Choroid plexus epithelial cell (primary cell): ENCODE data around the gene ITPK1.
A peak's percentile ranks its signal among the peaks of the same experiment; 100 is the strongest.

Source experiments
- DNase-seq: peaks from one replicate; pipeline ENCODE4 v3.0.0-alpha.2; 2010; ENCODE audit warnings: low read depth
- H3K4me3 ChIP-seq: 2 replicates; pipeline ENCODE4 v1.5.1; 2011; ENCODE audit warnings: low read depth, mild to moderate bottlenecking, control low read depth, low read length, moderate library complexity
- TF ChIP-seq, protein P1 (sequence below): conservative IDR thresholded peaks from 2 replicates; pipeline ENCODE4 v1.5.1; 2011; ENCODE audit warnings: low read depth, mild to moderate bottlenecking, control low read depth, inconsistent platforms, low read length, moderate library complexity

ITPK1 gene

DNA sequence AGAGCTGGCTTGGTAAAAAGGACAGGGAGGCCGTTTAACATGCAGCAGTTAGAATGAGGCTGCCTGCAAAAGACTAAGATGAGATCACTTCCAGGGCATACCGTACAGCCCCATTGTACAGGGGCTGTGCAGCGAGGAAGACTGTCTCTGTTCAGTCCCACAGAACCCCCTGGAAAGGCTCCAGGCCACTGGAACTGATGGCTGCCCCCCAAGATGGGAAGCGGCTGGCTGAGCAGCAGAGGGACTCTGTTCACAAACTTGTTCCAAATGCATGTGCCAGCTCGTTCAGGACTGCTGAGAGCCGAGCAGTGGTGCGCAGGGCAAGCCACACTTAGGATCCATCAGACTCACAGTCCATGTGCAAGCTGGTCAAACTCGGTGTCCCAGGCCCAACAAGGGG is 109.9 kb downstream of the ITPK1 start:
- DNase-seq: no peak

DNA sequence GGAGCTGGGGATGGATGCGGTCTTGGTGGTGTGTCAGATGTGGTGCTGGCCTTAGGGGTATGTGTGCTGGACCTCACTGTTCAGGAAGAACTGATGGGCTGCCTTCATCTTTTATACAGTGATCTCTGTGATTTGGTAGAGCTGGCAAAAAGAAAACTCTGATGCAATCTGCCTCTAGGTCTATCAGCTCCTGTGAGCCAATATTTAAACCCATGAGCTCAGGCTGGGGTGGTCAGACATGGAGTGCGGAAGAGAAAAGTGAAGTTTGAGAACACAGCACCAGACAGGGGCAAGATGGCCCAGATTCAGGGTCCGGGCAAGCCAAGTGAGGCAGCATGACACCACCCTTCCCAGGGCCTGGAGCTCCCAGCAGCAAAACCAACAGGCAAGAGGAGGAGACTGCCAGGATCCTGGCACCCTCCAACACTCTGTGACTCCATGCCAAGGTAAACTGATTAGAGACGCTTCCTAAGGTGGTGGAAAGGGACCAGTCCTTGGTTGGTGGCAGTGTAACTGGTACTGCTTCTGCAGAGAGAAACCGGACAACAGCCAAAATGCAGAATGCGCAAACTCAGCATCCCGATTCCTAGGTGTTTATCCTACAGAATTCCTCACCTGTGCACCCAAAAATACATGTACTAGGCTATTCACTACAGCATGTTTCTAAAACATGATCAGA is 110.5 kb downstream of the ITPK1 start:
- DNase-seq: no peak
- TF ChIP-seq, protein P1, sequence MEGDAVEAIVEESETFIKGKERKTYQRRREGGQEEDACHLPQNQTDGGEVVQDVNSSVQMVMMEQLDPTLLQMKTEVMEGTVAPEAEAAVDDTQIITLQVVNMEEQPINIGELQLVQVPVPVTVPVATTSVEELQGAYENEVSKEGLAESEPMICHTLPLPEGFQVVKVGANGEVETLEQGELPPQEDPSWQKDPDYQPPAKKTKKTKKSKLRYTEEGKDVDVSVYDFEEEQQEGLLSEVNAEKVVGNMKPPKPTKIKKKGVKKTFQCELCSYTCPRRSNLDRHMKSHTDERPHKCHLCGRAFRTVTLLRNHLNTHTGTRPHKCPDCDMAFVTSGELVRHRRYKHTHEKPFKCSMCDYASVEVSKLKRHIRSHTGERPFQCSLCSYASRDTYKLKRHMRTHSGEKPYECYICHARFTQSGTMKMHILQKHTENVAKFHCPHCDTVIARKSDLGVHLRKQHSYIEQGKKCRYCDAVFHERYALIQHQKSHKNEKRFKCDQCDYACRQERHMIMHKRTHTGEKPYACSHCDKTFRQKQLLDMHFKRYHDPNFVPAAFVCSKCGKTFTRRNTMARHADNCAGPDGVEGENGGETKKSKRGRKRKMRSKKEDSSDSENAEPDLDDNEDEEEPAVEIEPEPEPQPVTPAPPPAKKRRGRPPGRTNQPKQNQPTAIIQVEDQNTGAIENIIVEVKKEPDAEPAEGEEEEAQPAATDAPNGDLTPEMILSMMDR: no peak
- H3K4me3 ChIP-seq: no peak overlapping the region

More for the DNA sequence above, 109.9 kb downstream of the ITPK1 start:
- H3K4me3 ChIP-seq: no peak overlapping the region
- TF ChIP-seq, protein P1: no peak

DNA sequence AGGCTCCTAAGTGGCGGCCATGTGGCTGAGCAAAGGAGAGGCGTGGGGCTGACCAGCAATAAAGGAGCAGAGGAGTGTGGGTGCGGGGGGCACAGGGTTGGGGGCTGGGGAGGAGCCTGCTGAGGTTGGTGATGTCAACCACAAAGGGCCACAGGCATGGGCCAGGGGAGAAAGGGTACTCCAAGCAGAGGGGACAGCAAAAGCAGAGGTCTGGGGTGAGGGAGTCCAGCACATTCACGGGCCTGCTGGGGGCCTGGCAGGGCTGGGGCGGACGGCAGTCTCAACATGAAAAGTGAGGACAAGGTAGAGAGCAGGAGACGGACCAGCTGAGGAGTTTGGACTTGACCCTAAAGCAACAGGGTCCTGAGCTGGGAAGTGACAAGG is 111.0 kb downstream of the ITPK1 start:
- no peak for DNase-seq
- no peak overlapping the region for H3K4me3 ChIP-seq
- TF ChIP-seq, protein P1: no peak

DNA sequence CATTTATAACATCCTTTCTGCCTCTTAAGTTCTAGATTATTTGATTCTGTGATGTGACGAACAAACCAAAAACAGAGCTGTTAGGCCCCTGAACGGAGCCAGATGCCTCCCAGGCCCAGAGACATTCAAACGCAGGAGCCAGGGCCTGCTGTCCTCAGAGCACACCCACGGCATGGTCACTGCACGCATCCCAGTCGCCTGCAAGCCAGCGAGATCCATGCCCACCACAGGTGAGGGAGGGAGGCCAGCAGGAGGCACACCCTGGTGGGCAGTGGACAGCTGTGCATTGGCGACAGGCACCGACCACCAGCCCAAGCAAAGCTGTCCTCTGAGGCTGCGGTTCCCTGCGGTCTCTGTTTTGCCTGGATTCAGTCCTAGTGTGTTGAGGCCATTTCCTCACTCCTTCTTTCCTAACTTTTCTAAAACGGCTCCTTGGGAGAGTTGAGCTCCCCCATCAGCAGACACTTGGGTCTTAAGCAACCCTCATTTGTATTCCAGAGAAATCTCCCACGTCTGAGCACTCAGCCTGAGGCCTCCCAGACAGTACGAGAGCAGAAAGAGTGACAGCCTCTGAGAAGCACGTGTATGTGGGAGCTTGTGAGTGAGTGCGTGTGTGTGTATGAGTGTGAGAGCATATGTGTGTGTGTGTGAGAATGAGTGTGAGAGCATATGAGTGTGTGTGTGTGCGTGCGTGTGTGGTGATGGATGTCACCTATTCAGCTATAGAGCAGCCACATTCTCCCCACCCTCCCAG is 111.6 kb downstream of the ITPK1 start:
- TF ChIP-seq, protein P1: no peak
- DNase-seq: peak; percentile 16
- H3K4me3 ChIP-seq: no peak overlapping the region

DNA sequence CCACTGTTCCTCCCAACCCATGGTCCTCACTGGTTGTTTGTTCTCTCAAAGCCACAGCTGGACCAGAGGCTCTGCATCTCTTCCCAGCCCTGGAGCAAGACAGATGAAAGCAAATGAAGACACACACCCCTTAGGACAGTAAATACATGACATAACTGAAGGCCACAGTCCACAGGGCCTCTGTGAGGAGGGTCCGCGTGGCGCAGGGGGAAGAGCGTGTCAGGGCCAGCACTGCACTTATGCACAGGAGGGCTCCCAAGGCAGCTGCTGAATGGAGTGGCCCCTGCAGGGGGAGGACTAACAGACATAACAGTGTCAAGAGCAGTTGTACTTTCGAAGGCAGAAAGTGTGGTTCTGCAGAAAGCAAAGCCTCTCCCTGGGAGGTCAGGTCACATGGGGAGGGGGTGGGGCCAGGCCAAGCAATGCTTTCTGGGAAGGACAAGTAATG is 112.8 kb downstream of the ITPK1 start:
- TF ChIP-seq, protein P1: no peak
- peak; percentile 26 for DNase-seq
- H3K4me3 ChIP-seq: no peak overlapping the region

DNA sequence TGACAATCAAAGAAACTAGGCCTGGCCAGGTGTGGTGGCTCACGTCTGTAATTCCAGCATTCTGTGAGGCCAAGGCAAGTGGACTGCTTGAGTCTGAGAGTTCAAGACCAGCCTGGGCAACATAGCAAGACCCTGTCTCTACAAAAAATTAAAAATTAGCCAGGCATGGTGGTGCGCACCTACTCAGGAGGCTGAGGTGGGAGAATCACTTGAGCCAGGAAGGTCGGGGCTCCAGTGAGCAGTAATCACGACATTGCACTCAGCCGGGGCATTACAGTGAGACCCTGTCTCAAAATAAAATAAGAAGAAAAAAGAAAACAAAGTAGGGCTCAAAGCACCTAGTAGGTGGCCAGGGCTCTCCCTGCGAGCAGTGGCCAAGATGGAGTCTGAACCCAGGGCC is 113.7 kb downstream of the ITPK1 start:
- TF ChIP-seq, protein P1: no peak
- no peak overlapping the region for H3K4me3 ChIP-seq
- DNase-seq: no peak
